HG03521 (cell line): ENCODE measurements around the gene PAX5.

Experiments used
- ATAC-seq: cut with Tn5 transposase; IDR thresholded peaks from one replicate; pipeline ENCODE4 v1.9.1; 2021; ENCODE audit warnings: mild to moderate bottlenecking, moderate library complexity; ENCODE audit not compliant: unreplicated experiment

The PAX5 gene

GRCh38 chr9:36817160-36817834 is 216.8 kb downstream of the PAX5 start:
- no peak for ATAC-seq

- ATAC-seq = no peak
Measured at GRCh38 chr9:36816371-36816770, 217.7 kb downstream of the PAX5 start.

DNA sequence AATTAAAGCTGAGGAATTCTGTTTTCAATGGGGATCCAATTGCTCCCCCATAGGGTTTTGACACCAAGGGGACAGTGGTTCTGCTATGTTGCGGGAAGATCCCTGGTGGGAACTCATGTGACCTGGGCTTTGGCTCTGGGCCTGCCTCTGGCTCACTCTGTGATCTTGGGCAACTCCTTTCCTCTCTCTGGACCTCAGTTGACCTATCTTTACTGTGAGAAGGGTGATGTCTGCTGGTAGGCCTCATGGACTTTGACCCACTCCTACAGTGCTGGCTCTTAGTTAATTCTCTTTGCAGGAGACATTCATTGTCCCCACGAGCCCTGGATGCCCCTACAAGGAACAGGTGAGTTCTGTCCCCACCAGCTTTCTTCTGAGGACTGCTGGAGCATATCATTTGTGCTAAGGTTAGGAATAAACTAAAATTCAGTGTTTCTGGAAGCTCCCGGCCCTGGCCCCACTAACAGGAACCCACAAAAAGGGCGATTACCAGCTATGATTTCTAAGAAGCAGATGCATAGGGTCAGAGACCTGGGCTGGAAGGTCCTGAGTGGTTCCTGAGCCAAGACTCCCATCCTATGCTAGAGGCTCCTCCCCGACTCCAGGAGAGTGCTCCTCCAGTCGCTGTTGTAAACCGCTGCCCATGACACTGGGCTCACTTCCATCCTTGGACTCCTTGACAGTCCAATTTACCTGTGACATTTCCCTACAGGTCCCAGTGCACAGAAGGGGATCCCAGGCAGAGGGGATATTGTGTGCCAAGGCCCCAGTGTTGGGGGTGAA is 218.3 kb downstream of the PAX5 start:
- no peak for ATAC-seq

- no peak for ATAC-seq
Measured at GRCh38 chr9:36815023-36815422, 219.0 kb downstream of the PAX5 start.

GRCh38 chr9:36813154-36813553 is 220.9 kb downstream of the PAX5 start:
- no peak for ATAC-seq

DNA sequence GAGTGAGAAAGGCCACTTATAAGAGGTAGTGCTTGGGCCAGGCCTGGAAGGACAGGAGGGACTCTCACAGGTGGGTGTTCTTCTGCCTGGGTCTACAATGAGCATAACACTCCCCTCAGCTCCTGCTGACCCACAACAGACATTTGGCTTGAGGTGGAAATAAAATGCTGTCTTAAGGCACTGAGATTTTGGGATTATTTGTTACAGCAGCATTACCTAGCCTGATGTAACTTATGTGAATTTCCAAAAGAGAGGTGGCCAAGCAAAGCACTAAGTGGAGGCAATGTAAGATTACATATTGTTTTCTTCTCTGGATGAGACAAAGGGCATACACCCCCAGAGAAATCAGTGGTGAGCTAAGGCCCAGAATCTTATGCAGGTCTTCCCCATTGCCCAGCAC is 221.5 kb downstream of the PAX5 start:
- ATAC-seq = no peak

GRCh38 chr9:36808251-36808650 is 225.8 kb downstream of the PAX5 start:
- ATAC-seq = no peak

GRCh38 chr9:36803961-36804360 is 230.1 kb downstream of the PAX5 start:
- ATAC-seq = no peak

DNA sequence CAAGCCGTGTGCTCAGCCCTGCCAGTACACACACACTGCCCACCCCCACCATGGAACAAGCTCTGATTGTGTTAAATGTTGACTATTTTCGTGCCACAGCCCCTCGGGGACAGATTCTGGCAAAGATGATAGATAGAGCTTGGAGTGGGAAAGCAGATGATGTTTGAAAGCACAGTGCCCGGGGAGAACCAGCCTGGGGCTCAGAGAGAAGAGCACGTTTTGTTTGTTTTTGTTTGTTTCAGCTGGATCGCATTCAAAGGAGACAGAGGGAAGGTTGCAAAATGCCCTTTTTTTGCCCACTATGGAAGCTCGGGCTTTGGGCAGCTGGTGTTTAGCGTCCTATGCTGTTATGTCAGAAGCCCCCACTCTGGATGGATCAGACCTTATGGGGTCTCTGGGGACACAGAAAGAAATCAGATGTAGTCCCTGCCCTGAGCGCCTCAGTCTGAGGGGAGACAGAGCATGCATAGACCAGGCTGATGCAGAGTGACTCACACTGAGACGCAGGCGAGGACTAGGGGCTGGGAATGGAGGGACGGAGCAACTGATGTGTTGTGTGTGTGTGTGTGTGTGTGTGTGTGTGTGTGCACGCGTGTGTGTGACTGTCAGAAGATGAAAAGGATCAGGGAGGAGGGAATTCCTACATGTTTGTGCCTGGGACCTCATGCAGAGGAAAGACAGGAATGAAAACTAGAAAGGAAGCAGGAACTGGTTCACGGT is 231.7 kb downstream of the PAX5 start:
- ATAC-seq = no peak

GRCh38 chr9:36800455-36800854 is 233.6 kb downstream of the PAX5 start:
- ATAC-seq = no peak

DNA sequence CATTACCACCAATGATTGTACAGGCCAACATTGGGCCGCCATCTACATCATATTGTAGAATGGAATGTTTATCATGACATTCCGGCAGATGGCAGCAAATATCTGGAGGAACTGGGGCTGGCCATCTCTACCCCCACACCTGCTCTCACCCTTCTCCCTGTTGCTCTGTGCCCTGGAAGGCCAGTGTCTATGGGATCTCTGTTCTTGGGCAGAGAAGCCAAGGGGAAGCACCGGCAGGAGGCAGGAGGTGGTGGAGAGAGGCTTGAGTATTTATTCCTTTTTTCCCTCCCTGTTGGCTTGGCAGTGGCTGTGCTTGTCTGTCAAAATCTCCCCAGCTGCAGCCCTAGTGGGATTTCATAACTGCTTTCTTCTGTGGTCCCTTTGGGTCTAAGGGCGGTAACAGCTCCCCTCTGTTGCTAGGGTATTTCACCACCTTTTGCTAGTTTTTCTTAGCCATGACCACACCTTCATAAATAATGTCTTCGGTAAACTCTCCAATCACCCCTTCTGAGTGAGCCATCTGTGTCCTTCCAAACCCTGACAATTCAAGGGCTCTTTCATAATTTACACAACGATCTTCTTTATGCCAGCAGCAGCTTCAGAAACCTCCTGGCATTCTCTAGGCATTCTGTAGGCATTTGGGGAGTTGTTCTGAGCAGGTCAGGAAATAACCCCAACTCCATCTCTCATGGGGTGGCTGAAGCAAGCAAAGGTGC is 235.6 kb downstream of the PAX5 start:
- no peak for ATAC-seq

DNA sequence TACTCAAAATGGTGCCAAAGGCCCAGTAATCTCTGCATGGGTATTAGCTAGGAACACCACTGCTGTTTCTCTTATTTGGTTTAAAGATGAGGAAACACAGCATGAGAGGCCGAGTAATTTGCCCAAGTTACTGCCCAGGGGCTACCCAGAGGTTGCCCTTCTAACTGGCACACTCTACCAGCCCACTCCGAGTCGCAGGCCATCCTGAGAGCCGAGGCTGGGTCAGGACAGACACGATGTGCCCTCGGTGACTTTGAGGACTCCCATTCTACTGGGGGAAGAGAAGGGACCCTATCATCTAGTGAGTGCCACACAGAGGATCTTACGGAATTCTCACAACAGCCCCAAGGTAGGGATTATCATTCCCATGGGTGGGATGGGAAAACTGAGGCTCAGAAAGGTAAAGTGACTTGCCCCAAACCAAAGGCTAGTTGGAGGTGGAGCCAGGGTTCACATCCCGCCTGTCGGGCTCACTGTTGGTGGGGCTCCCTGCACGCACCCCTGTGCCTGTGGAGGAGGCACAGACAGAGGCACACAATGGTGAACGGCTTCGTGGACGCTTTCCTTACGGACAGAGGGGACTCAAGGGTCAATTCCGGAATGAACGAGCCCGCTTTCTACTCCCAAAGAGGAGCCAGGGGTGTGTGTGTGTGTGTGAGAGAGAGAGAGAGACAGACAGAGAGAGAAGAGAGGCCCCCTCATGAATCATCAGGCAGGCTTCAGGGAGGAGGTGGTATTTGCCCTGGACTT is 236.4 kb downstream of the PAX5 start:
- no peak for ATAC-seq

DNA sequence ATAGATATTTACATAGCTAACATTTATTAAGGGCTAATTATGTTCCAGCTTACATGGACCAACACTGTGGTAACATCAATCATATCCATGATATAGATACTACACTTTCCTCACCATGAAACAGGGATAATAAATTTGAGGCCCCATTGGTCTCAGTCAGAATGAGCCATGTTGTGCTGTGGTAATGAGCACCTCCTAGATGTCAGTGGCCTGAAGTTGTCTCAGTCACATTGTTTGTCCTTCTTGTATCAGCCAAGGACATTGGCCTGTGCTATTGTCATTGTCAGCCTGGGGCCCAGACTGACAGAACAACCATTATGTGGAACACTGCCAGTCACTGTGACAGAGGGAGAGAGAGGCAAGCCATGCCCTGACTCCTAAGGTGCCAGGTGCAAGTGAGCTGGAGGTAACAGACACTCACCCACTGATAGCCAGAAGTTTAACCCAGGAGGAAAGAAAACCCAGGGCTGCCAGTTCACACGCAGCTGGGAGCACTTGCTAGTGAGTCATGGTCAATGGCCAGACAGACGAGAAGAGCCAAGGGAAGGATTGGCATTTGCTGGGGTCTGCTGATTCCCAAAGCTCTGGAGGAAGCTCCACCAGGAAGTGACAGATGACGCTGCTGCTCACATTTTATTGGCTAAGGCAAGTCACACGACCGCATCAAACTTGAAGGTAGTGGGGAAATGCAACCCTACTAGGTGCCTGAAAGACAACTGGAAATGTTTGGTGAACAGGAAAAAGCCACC is 237.2 kb downstream of the PAX5 start:
- no peak for ATAC-seq

- no peak for ATAC-seq
Measured at GRCh38 chr9:36794461-36794860, 239.6 kb downstream of the PAX5 start.

- ATAC-seq = no peak
Measured at GRCh38 chr9:36793277-36793676, 240.8 kb downstream of the PAX5 start.

GRCh38 chr9:36791222-36791950 is 242.7 kb downstream of the PAX5 start:
- no peak for ATAC-seq

DNA sequence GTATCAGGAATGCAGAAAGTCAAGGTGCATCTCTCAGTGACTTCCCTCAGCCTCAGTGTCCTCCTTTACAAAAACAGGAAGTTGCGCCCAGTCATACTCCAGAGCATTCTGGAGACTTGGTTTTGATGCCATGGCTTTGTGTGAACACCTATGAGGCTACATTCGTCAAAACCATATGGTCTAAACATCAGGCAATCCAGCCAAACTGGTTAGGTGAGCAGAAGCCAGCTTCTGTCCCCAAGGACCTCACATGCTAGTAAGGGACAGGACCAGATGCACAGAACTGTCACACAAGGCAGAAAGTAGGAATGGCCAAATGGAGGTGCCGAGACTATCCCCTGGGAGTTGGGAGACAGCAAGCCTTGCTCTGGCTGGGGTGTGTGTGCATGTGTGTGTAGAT is 244.2 kb downstream of the PAX5 start:
- ATAC-seq = no peak

- ATAC-seq = no peak
Measured at GRCh38 chr9:36788534-36788933, 245.5 kb downstream of the PAX5 start.

DNA sequence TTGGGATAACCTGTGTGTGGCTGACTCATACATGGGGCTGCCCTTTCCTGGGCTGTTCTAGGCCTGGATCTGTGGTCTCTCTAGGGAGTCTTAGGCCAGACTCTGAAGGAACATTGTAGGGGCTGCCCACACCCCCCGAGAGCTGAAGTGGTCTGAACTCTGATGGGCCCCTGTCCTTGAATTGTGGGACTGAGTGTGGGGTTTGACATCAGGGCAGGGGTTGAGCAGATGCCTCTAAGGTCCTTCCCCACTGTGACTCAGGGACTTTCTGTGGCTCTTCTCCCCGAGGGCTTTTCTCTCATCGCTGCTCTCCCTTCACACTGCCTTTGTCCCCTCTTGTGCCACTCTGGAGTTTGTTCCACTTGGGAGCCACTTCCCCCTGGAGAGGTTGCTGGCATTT is 246.4 kb downstream of the PAX5 start:
- no peak for ATAC-seq
